HEK293 (cell line): ENCODE data around the gene PLPPR4.

Source experiments
- CTCF ChIA-PET: fragments of 350-600 bp; formaldehyde crosslinking; extraction: SDS; loops from one replicate; lab custom pipeline; 2021; ENCODE audit warnings: antibody characterized with exemption; lab: Yijun Ruan, JAX
- POLR2A ChIA-PET: fragments of 300-600 bp; formaldehyde crosslinking; extraction: SDS; loops from one replicate; lab custom pipeline; 2020; ENCODE audit warnings: antibody characterized with exemption, inconsistent platforms; lab: Yijun Ruan, JAX
- H3K27ac ChIP-seq: fragments of 200-500 bp; sonication (Bioruptor generic); 2 replicates; pipeline ENCODE4 v1.5.1; 2014; ENCODE audit warnings: low read depth, low read length, control low read depth, inconsistent platforms; ENCODE audit errors: extremely low read depth
- H3K36me3 ChIP-seq, 2 experiments: fragments of 200-500 bp in 1 of 2; sonication (Bioruptor generic) in 1 of 2; 1 replicate in 1 of 2; 2 replicates in 1 of 2; pipeline ENCODE4 v1.5.1; 2014 to 2017; ENCODE audit warnings: inconsistent platforms in 2 of 2, low read length in 2 of 2; ENCODE audit not compliant: control insufficient read depth in 2 of 2, insufficient read depth in 1 of 2
- H3K4me1 ChIP-seq: fragments of 200-500 bp; sonication (Bioruptor generic); 2 replicates; pipeline ENCODE4 v1.5.1; 2014; ENCODE audit warnings: mild to moderate bottlenecking, low read length, inconsistent platforms; ENCODE audit not compliant: control insufficient read depth, insufficient read depth
- H3K4me3 ChIP-seq: 2 replicates; pipeline ENCODE4 v1.5.1; 2011; ENCODE audit warnings: low read depth, mild to moderate bottlenecking, control low read depth, low read length, moderate library complexity
- H3K9me3 ChIP-seq: fragments of 200-500 bp; sonication (Bioruptor generic); 2 replicates; pipeline ENCODE4 v1.5.1; 2014; ENCODE audit warnings: low read depth, low read length, inconsistent platforms; ENCODE audit not compliant: control insufficient read depth, insufficient read depth
- SP7 ChIP-seq: fragments of 450-650 bp; formaldehyde crosslinking; IDR thresholded peaks from 2 replicates; pipeline ENCODE4 v1.5.1; 2016; ENCODE audit warnings: missing biosample characterization, missing genetic modification characterization
- ZBTB17 ChIP-seq: fragments of 450-650 bp; formaldehyde crosslinking; IDR thresholded peaks from 2 replicates; pipeline ENCODE4 v1.5.1; 2016; ENCODE audit warnings: missing biosample characterization, missing genetic modification characterization
- ZEB2 ChIP-seq: fragments of 450-650 bp; formaldehyde crosslinking; IDR thresholded peaks from 2 replicates; pipeline ENCODE4 v1.5.1; 2016; ENCODE audit warnings: missing biosample characterization, missing genetic modification characterization
- ZFHX2 ChIP-seq: fragments of 450-650 bp; formaldehyde crosslinking; conservative IDR thresholded peaks from 2 replicates; pipeline ENCODE4 v1.5.1; 2016; ENCODE audit warnings: missing biosample characterization, missing genetic modification characterization
- ZNF10 ChIP-seq: fragments of 450-650 bp; formaldehyde crosslinking; IDR thresholded peaks from 2 replicates; pipeline ENCODE4 v1.5.1; 2017; ENCODE audit warnings: missing biosample characterization, missing genetic modification characterization
- ZNF112 ChIP-seq: fragments of 450-650 bp; formaldehyde crosslinking; IDR thresholded peaks from 2 replicates; pipeline ENCODE4 v1.5.0; 2017; ENCODE audit warnings: missing biosample characterization, missing genetic modification characterization
- ZNF114 ChIP-seq: fragments of 450-650 bp; formaldehyde crosslinking; IDR thresholded peaks from 2 replicates; pipeline ENCODE4 v1.5.0; 2017; ENCODE audit warnings: missing biosample characterization, missing genetic modification characterization
- ZNF214 ChIP-seq: fragments of 450-650 bp; formaldehyde crosslinking; IDR thresholded peaks from 2 replicates; pipeline ENCODE4 v1.5.1; 2017; ENCODE audit warnings: missing biosample characterization, mild to moderate bottlenecking, missing genetic modification characterization, borderline replicate concordance
- ZNF274 ChIP-seq, 2 experiments: fragments of 200-500 bp in 1 of 2; fragments of 450-650 bp in 1 of 2; sonication (Bioruptor generic) in 1 of 2; formaldehyde crosslinking in 1 of 2; IDR thresholded peaks; 2 replicates each; pipeline versions ENCODE4 v1.5.1 to v1.6.1; 2014 to 2016; ENCODE audit warnings: borderline replicate concordance in 1 of 2, inconsistent platforms in 1 of 2, low read length in 1 of 2, missing biosample characterization in 1 of 2, missing genetic modification characterization in 1 of 2
- ZNF510 ChIP-seq: fragments of 450-650 bp; formaldehyde crosslinking; IDR thresholded peaks from 2 replicates; pipeline ENCODE4 v1.5.1; 2018; ENCODE audit warnings: mild to moderate bottlenecking, missing genetic modification characterization, missing biosample characterization; ENCODE audit not compliant: insufficient replicate concordance
- ZNF830 ChIP-seq: fragments of 450-650 bp; IDR thresholded peaks from 2 replicates; pipeline ENCODE4 v1.5.0; 2018; ENCODE audit warnings: missing biosample characterization, missing genetic modification characterization, low read depth, mild to moderate bottlenecking, moderate library complexity
- ZSCAN23 ChIP-seq: fragments of 450-650 bp; formaldehyde crosslinking; IDR thresholded peaks from 2 replicates; pipeline ENCODE4 v1.5.1; 2016; ENCODE audit warnings: missing biosample characterization, missing genetic modification characterization
- TF ChIP-seq, protein P1 (sequence below): fragments of 450-650 bp; formaldehyde crosslinking; IDR thresholded peaks from 2 replicates; pipeline ENCODE4 v1.5.1; 2016; ENCODE audit warnings: missing biosample characterization, missing genetic modification characterization
- TF ChIP-seq, protein P2 (sequence below): fragments of 450-650 bp; formaldehyde crosslinking; IDR thresholded peaks from 2 replicates; pipeline ENCODE4 v1.5.1; 2017; ENCODE audit warnings: missing biosample characterization, missing genetic modification characterization
- TF ChIP-seq, protein P3 (sequence below): fragments of 450-650 bp; formaldehyde crosslinking; IDR thresholded peaks from 2 replicates; pipeline ENCODE4 v1.5.1; 2017; ENCODE audit warnings: missing biosample characterization, missing genetic modification characterization
- TF ChIP-seq, protein P4 (sequence below): fragments of 450-650 bp; formaldehyde crosslinking; IDR thresholded peaks from 2 replicates; pipeline ENCODE4 v1.5.1; 2016; ENCODE audit warnings: missing biosample characterization, missing genetic modification characterization
- TF ChIP-seq, protein P5 (sequence below): fragments of 450-650 bp; formaldehyde crosslinking; IDR thresholded peaks from 2 replicates; pipeline ENCODE4 v1.5.1; 2016; ENCODE audit warnings: missing biosample characterization, missing genetic modification characterization
- TF ChIP-seq, protein P6 (sequence below): fragments of 450-650 bp; formaldehyde crosslinking; IDR thresholded peaks from 2 replicates; pipeline ENCODE4 v1.5.1; 2016; ENCODE audit warnings: missing biosample characterization, missing genetic modification characterization, borderline replicate concordance
- TF ChIP-seq, protein P7 (sequence below): fragments of 450-650 bp; formaldehyde crosslinking; IDR thresholded peaks from 2 replicates; pipeline ENCODE4 v1.5.1; 2016; ENCODE audit warnings: missing biosample characterization, missing genetic modification characterization

The PLPPR4 gene

DNA sequence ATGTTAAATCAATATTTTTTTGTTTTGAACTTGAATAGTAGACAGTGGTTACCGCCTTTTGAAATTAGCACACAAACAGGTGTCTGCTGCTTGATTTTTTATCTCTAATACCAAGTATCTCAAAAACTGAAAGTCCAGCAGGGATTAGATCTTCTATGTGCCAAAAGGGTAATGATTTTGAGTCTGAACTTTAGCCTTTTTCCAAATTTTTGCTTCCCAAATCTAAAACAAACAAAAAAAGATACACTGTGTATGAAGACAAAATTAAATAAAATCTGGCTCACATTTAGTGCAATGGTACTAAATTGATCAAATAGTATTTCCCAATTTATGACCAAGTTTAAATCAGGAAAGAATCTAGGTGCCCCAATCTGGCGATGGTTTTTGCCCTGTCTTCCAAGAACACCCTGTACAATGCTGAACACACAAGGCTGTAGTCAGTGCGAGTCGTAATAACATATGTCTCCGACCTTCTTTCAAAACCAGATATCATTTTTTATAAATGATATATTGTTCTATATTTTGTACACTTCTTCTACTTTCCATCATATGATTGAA, 40.5 kb downstream of the PLPPR4 start:
- H3K9me3 ChIP-seq, result no peaks in the 10 kb centered on the region
- H3K4me3 ChIP-seq, result no peak overlapping the region
- no peaks in the 10 kb centered on the region for H3K36me3 ChIP-seq
- ChIA-PET POLR2A (no interaction called here), CTCF (no interaction called here)
- H3K4me1 ChIP-seq, result no peaks in the 10 kb centered on the region
- no peak for TF ChIP-seq ZNF10 (tag by site-specific recombination)
- TF ChIP-seq ZNF114 (tag by site-specific recombination), result no peak
- TF ChIP-seq ZNF274 (IDR thresholded peaks at IDR 0.05; ENCODE audit: low read length), result no peak
- TF ChIP-seq ZNF274 (tag by site-specific recombination; IDR thresholded peaks at IDR 0.05; ENCODE audit: borderline replicate concordance), result no peak
- no peak for TF ChIP-seq ZNF112
- TF ChIP-seq, protein P1, sequence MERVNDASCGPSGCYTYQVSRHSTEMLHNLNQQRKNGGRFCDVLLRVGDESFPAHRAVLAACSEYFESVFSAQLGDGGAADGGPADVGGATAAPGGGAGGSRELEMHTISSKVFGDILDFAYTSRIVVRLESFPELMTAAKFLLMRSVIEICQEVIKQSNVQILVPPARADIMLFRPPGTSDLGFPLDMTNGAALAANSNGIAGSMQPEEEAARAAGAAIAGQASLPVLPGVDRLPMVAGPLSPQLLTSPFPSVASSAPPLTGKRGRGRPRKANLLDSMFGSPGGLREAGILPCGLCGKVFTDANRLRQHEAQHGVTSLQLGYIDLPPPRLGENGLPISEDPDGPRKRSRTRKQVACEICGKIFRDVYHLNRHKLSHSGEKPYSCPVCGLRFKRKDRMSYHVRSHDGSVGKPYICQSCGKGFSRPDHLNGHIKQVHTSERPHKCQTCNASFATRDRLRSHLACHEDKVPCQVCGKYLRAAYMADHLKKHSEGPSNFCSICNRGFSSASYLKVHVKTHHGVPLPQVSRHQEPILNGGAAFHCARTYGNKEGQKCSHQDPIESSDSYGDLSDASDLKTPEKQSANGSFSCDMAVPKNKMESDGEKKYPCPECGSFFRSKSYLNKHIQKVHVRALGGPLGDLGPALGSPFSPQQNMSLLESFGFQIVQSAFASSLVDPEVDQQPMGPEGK, result no peak
- no peak for TF ChIP-seq ZSCAN23 (tag by site-specific recombination)
- TF ChIP-seq, protein P2, sequence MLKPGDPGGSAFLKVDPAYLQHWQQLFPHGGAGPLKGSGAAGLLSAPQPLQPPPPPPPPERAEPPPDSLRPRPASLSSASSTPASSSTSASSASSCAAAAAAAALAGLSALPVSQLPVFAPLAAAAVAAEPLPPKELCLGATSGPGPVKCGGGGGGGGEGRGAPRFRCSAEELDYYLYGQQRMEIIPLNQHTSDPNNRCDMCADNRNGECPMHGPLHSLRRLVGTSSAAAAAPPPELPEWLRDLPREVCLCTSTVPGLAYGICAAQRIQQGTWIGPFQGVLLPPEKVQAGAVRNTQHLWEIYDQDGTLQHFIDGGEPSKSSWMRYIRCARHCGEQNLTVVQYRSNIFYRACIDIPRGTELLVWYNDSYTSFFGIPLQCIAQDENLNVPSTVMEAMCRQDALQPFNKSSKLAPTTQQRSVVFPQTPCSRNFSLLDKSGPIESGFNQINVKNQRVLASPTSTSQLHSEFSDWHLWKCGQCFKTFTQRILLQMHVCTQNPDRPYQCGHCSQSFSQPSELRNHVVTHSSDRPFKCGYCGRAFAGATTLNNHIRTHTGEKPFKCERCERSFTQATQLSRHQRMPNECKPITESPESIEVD (tag by site-specific recombination), result no peak
- TF ChIP-seq, protein P3, sequence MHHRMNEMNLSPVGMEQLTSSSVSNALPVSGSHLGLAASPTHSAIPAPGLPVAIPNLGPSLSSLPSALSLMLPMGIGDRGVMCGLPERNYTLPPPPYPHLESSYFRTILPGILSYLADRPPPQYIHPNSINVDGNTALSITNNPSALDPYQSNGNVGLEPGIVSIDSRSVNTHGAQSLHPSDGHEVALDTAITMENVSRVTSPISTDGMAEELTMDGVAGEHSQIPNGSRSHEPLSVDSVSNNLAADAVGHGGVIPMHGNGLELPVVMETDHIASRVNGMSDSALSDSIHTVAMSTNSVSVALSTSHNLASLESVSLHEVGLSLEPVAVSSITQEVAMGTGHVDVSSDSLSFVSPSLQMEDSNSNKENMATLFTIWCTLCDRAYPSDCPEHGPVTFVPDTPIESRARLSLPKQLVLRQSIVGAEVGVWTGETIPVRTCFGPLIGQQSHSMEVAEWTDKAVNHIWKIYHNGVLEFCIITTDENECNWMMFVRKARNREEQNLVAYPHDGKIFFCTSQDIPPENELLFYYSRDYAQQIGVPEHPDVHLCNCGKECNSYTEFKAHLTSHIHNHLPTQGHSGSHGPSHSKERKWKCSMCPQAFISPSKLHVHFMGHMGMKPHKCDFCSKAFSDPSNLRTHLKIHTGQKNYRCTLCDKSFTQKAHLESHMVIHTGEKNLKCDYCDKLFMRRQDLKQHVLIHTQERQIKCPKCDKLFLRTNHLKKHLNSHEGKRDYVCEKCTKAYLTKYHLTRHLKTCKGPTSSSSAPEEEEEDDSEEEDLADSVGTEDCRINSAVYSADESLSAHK, result no peak
- no peak overlapping the region for H3K27ac ChIP-seq

DNA sequence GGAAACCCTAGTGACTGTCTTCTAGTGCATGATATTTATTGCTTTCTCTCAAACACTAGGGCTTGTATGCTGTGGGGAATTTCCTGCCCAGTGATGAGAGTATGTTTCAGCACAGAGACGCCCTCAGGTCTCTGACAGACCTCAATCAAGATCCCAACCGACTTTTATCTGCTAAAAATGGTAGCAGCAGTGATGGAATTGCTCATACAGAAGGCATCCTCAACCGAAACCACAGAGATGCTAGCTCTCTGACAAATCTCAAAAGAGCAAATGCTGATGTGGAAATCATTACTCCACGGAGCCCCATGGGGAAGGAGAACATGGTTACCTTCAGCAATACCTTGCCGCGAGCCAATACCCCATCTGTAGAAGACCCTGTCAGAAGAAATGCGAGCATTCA, 41.3 kb downstream of the PLPPR4 start:
- POLR2A ChIA-PET, result no interaction called here
- H3K4me1 ChIP-seq, result no peaks in the 10 kb centered on the region
- no peaks in the 10 kb centered on the region for H3K9me3 ChIP-seq
- H3K4me3 ChIP-seq, result no peak overlapping the region
- H3K27ac ChIP-seq, result no peak overlapping the region
- CTCF ChIA-PET, result interaction anchor here (0.6 to 0.7 kb wide), 2 partner anchors 221 to 437 kb away, joined by 3 read pairs; no protein-coding TSS in a partner anchor
- no peaks in the 10 kb centered on the region for H3K36me3 ChIP-seq
- TF ChIP-seq, protein P4, sequence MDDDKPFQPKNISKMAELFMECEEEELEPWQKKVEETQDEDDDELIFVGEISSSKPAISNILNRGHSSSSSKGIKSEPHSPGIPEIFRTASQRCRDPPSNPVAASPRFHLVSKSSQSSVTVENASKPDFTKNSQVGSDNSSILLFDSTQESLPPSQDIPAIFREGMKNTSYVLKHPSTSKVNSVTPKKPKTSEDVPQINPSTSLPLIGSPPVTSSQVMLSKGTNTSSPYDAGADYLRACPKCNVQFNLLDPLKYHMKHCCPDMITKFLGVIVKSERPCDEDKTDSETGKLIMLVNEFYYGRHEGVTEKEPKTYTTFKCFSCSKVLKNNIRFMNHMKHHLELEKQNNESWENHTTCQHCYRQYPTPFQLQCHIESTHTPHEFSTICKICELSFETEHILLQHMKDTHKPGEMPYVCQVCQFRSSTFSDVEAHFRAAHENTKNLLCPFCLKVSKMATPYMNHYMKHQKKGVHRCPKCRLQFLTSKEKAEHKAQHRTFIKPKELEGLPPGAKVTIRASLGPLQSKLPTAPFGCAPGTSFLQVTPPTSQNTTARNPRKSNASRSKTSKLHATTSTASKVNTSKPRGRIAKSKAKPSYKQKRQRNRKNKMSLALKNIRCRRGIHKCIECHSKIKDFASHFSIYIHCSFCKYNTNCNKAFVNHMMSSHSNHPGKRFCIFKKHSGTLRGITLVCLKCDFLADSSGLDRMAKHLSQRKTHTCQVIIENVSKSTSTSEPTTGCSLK (tag by site-specific recombination), result no peak
- no peak for TF ChIP-seq ZNF510
- TF ChIP-seq, protein P5, sequence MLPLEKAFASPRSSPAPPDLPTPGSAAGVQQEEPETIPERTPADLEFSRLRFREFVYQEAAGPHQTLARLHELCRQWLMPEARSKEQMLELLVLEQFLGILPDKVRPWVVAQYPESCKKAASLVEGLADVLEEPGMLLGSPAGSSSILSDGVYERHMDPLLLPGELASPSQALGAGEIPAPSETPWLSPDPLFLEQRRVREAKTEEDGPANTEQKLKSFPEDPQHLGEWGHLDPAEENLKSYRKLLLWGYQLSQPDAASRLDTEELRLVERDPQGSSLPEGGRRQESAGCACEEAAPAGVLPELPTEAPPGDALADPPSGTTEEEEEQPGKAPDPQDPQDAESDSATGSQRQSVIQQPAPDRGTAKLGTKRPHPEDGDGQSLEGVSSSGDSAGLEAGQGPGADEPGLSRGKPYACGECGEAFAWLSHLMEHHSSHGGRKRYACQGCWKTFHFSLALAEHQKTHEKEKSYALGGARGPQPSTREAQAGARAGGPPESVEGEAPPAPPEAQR, result no peak
- TF ChIP-seq, protein P6, sequence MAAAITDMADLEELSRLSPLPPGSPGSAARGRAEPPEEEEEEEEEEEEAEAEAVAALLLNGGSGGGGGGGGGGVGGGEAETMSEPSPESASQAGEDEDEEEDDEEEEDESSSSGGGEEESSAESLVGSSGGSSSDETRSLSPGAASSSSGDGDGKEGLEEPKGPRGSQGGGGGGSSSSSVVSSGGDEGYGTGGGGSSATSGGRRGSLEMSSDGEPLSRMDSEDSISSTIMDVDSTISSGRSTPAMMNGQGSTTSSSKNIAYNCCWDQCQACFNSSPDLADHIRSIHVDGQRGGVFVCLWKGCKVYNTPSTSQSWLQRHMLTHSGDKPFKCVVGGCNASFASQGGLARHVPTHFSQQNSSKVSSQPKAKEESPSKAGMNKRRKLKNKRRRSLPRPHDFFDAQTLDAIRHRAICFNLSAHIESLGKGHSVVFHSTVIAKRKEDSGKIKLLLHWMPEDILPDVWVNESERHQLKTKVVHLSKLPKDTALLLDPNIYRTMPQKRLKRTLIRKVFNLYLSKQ (tag by site-specific recombination), result no peak
- TF ChIP-seq ZFHX2, result no peak
- no peak for TF ChIP-seq SP7
- no peak for TF ChIP-seq ZNF112
- TF ChIP-seq ZEB2 (tag by site-specific recombination), result no peak
- no peak for TF ChIP-seq ZNF830 (tag by site-specific recombination)
- TF ChIP-seq ZBTB17, result no peak
- TF ChIP-seq, protein P7, sequence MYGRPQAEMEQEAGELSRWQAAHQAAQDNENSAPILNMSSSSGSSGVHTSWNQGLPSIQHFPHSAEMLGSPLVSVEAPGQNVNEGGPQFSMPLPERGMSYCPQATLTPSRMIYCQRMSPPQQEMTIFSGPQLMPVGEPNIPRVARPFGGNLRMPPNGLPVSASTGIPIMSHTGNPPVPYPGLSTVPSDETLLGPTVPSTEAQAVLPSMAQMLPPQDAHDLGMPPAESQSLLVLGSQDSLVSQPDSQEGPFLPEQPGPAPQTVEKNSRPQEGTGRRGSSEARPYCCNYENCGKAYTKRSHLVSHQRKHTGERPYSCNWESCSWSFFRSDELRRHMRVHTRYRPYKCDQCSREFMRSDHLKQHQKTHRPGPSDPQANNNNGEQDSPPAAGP (tag by site-specific recombination), result no peak
- no peak for TF ChIP-seq ZNF214 (tag by site-specific recombination)
